HG03159 (cell line): Measurements from ENCODE around the gene MFN2.
A peak's percentile ranks its signal among the peaks of the same experiment; 100 is the strongest.
"Not testable (repeated sequence)": the region's sequence is repeated elsewhere in the genome, so short reads cannot be mapped to it uniquely, and the experiment has no call there.

ENCODE experiments used
- ATAC-seq: cut with Tn5 transposase; IDR thresholded peaks from one replicate; pipeline ENCODE4 v1.9.1; 2021; ENCODE audit warnings: mild to moderate bottlenecking, moderate library complexity; ENCODE audit not compliant: unreplicated experiment

Gene MFN2

GRCh38 chr1:12019858-12020509 lies 39.7 kb downstream of the MFN2 start:
- peak; percentile 4 for ATAC-seq

- ATAC-seq, result no peak
Measured at GRCh38 chr1:12021616-12022015, 41.4 kb downstream of the MFN2 start.

DNA sequence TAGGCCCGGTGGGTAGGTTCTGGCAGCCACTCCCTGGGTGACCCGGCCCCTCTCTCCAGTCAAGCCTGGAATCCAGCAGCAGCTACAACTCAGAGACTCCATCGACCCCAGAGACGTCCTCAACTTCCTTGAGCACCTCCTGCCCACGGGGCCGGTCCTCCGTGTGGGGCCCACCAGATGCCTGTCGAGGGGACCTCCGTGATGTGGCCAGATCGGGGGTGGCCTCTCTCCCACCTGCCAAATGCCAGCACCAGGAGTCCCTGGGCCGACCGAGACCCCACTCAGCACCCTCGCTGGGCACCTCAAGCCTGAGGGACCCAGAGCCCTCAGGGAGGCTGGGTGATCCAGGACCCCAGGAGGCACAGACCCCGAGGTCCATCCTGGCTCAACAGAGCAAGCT lies 41.8 kb downstream of the MFN2 start:
- ATAC-seq, result no peak

DNA sequence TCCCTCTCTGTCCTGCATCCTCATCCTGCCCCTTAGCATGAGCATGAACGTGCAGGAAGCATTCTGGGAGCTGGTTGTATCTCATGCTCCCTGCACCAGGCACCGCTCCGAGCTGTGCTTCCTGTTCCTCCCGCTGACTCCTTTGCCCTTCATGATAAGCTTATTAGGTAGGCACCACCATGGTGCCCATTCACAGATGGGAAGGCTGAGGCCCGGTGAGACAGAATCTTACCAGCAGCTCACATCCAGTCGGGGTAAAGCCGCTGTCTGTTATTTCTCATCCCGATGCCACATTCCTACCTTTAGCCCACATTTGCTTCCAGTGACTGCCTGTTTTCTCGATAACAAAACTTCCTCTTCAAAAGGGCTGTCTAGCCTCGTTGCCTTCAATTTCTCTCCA lies 46.3 kb downstream of the MFN2 start:
- no peak for ATAC-seq

GRCh38 chr1:12028248-12028647 lies 48.0 kb downstream of the MFN2 start:
- ATAC-seq, result no peak

DNA sequence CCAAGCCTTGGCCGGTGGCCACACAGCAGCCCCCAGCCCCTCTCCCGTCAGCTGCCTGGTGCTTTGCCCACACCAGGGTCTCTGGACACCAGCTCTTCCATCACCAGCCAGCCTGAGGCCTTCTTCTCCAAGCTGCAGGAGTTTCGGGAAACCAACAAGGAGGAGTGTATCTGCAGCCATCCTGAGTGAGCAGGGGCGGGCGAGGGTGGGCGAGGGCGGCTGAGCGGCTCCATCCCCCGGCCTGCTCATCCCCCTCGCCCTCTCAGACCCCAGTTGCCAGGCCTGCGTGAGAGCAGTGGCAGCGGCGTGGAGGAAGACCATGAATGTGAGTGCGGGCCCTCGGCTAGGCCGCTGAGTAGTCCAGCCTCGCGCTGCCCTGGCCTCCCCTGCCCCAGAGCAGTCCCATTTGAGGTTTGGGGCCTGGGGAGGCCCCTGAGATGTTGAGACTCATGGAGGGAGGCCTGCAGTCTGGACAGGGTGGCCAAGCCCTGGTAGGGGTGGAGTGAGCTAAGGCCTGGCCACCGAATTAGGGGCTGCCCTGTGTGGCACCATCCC lies 48.8 kb downstream of the MFN2 start:
- no peak for ATAC-seq

GRCh38 chr1:12029720-12030339 lies 49.6 kb downstream of the MFN2 start:
- ATAC-seq, result no peak

GRCh38 chr1:12031039-12031980 lies 51.1 kb downstream of the MFN2 start:
- no peak for ATAC-seq

- no peak for ATAC-seq
Measured at GRCh38 chr1:12032161-12032621, 51.9 kb downstream of the MFN2 start.

- ATAC-seq, result not testable (repeated sequence)
Measured at GRCh38 chr1:12033441-12033840, 53.2 kb downstream of the MFN2 start.

- no peak for ATAC-seq
Measured at GRCh38 chr1:12034381-12034801, 54.1 kb downstream of the MFN2 start.

- ATAC-seq, result no peak
Measured at GRCh38 chr1:12035312-12035711, 55.1 kb downstream of the MFN2 start.

DNA sequence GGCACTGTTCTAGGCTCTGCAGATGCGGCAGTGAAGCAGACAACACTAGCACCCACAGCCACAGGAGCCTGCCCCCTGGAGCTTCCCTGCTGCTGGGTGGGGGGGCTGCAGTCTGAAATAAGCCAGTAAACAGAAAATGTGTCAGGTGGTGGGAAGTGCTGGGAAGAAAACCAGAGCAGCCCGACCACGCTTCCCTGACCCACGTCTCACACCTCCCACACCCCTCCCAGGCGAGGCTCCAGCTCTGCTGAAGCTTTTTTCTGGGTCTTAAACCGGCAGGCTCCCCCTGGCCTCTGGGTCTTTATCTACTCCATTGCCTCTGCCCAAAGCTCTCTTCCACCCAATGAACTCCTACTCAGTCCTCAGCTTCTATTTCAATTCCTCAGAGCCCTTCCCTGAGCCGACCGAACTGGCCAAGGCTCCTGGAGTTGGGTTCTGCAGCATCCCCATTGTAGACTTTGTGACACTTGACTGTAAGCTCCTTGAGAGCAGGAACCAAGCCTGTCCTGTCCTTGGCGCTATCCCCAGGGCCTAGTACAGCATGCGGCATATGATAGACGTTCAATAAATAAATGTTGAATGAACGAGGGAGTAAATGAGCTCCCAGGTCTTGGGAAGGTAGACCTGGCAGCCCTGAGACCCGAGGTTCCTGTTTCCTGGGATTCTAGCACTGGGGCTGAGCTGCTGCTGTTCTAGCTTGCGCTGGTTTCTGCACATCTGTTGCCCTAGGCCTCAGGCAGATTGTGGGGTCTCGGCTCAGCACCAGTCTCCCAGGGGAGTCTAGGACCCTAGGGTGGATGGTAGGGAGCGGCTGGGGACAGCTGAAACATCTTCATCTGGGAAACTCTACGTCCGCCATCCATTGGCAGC lies 57.5 kb downstream of the MFN2 start:
- ATAC-seq, result no peak

GRCh38 chr1:12038356-12039163 lies 58.3 kb downstream of the MFN2 start:
- no peak for ATAC-seq

DNA sequence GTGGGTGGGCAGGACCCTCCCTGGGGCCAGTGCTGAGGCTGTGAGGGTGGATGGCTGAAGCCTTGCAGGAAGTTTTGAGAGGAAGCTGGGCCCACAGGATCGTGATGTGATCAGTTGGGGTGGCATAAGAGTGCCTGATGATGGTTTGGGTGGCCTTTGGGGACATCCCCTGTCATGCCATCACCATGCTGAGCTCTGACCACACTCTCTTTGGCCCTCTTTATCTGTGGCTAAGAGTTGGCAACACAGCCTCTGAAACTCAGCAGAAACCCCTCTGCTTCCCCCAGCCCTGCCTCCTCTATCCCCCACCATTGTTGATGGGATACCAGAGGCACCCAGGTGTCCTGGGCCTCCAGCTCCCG lies 58.9 kb downstream of the MFN2 start:
- ATAC-seq, result no peak

DNA sequence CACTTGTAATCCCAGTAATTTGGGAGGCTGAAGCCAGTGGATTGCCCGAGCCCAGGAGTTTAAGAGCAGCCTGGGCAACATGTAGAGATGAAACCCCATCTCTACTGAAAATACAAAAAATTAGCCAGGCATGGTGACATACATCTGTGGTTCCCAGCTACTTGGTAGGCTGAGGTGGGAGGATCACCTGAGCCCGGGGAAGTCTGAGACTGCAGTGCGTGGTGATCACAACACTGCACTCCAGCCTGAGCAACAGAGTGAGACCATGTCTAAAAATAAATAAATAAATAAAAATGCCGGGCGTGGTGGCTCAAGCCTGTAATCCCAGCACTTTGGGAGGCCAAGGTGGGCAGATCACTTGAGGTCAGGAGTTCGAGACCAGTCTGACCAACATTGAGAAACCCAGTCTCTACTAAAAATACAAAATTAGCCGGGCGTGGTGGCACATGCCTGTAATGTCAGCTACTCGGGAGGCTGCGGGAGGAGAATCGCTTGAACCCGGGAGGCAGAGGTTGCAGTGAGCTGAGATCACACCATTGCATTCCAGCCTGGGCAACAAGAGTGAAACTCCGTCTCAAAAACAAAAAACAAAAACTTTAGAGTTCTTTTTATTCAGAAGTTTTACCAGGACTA lies 59.7 kb downstream of the MFN2 start:
- ATAC-seq, result peak; percentile 41

DNA sequence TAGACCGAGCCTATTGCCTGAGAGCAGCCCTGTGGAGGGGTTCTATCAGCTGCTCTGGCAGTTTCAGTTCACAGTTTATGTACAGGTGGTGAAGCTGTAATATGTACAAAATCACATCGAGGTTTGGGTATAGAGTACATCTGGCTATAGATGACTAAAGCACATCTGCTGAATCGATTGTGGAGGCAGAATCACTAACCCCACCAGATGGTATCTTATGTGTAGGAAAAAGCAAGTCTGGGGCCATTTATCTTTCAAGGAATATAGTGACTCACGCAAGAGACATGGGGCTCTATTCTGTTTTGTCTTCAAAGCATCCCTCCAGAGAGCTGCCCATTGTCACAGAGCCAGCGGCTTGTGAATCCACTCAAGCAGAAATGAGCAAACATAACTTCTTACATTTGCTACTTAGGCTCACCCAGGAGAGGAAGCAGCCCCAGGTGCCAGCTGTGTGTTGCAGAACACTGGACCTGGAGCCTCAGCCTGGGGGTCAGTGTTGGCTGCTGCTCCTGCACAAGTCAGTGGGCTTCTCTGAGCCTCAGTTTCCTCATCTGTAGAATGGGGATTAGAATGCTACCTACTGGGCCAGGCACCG lies 60.3 kb downstream of the MFN2 start:
- ATAC-seq, result peak; percentile 72

GRCh38 chr1:12044187-12044877 lies 64.1 kb downstream of the MFN2 start:
- ATAC-seq, result not testable (repeated sequence)
